ENCODE results near the gene CAMK1. TPM values are rescaled to one million over a fixed set of nuclear protein-coding genes. Genes with fewer than 3 reads are reported as not detected.

The CAMK1 gene
- total RNA-seq, 4 donors from 2014 or later = 50.9 to 180 (median 77.6) TPM

- no peak for TF ChIP-seq CTCF (IDR thresholded peaks at IDR 0.05)
- DNase-seq (ENCODE audit: low spot score) (no peak), ATAC-seq (ENCODE audit: low FRiP score) (peak; percentile 13)
Observed at GRCh38 chr3:9793161-9793781, 23.5 kb upstream of the CAMK1 start.

- ATAC-seq (ENCODE audit: low FRiP score) = peak; percentile 97
- TF ChIP-seq CTCF (IDR thresholded peaks at IDR 0.05) = no peak
Observed at GRCh38 chr3:9792405-9793160, 22.8 kb upstream of the CAMK1 start, which contains the start of the genes ARPC4 and TADA3. ARPC4 (plus strand) TSS chr3:9793082; CDS start chr3:9793122, 40 bp downstream. TADA3 (minus strand) TSS chr3:9792473; CDS start chr3:9791466, 1,007 bp downstream.

DNA sequence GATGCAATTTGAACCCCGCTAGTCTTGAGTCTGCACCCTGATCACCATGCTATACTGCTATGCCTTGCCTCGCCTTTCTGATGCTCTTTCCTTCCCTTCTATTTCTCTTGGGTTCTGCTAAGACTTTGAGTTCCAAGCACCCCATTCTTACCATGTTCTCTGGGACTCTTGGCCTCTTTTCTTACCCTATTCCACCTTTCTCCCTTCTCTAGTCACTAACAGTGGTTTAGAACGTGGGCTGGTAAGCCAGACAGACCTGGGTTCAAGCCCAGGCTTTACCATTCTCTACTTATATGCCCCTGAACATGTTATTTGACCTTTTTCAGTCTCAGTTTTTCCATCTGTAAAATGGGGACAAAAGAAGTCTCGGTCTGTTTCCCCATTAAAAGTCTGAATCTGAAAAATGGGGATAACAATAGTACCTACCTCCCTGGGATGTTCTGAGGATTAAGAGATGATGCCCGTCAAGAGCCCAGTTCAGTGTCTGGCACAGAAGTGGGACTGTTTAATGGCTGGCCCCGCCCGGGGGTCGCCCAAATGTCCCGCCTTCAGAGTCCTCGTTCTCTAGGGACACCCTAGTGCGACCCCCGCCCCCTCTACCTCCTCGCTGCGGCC, 22.1 kb upstream of the CAMK1 start:
- DNase-seq (ENCODE audit: low spot score) (no peak), ATAC-seq (ENCODE audit: low FRiP score) (no peak)
- TF ChIP-seq CTCF (IDR thresholded peaks at IDR 0.05) = no peak

More at GRCh38 chr3:9792405-9793160, 22.8 kb upstream of the CAMK1 start, which contains the start of the genes ARPC4 and TADA3:
- DNase-seq (ENCODE audit: low spot score) = peak; percentile 81

DNA sequence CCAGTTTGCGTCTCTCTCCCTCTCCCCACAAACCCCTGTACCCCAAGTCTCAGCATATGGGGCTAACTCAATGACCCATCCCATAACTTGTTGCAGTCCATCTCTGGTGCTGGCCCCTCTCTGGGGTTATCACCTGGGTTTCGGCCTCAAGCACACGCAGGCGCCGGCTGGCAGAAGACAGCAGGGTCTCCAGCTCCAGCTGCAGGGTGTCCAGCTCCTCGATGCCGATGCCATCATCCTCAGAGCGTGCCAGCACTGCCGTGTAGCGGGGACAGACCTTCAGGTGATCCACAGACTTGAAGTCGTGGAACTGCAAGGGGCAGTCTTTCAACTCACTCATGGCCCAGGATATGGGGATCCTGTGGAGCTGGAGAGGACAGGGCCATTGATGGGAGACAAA, 21.4 kb upstream of the CAMK1 start:
- no peak for ATAC-seq (ENCODE audit: low FRiP score)
- no peak for TF ChIP-seq CTCF (IDR thresholded peaks at IDR 0.05)
- DNase-seq (ENCODE audit: low spot score) = no peak

DNA sequence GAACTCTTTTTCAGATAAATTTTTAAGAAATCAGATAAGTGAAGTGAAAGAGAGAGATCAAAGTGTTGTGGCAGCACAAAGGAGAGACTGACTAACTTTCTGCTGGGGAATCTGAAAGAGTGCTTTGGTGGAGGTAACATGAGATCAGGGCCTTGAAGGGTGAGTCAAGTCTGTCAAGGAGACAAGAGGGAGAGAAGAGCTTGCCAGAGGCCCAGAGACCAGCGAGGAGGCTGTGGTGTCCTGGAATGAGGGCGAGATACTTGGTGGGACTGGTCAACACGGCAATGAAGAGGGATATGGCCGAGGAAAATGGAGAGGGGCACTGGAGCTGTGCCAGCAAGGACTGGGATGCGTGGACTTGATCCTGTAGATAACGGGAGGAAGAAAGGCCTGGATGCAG, 18.0 kb upstream of the CAMK1 start:
- DNase-seq (ENCODE audit: low spot score) (no peak), ATAC-seq (ENCODE audit: low FRiP score) (no peak)
- no peak for TF ChIP-seq CTCF (IDR thresholded peaks at IDR 0.05)

- DNase-seq (ENCODE audit: low spot score) (no peak), ATAC-seq (ENCODE audit: low FRiP score) (no peak)
- no peak for TF ChIP-seq CTCF (IDR thresholded peaks at IDR 0.05)
Observed at GRCh38 chr3:9786825-9787669, 17.3 kb upstream of the CAMK1 start.
